ENCODE data around the gene PARD6B.
"Not testable (repeated sequence)": the region's sequence is repeated elsewhere in the genome, so short reads cannot be mapped to it uniquely, and the experiment has no call there.

Gene PARD6B

DNA sequence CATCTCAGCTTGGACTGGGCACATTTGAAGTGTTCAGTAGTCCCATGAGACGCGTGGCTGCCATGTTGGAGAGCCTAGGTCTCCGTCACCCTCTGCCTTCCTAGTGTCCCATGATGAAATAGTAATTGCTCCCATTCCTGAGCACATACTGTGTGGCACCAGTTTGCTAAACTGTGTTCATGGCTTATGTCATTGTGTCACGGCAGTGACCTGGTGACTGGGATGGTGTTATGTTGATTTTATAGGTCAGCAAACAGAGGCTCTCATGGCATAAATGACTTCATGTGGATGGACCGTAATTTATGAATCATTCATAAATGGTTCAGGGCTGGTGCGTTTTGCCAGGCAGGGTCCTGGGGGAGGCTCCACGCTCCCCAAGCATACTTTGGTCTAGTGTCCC, 67.3 kb downstream of the PARD6B start:
- H3K4me3 ChIP-seq (ENCODE audit: insufficient read depth, low read depth, low read length, poor library complexity, severe bottlenecking) = no peak overlapping the region
- H3K27ac ChIP-seq (ENCODE audit: insufficient read depth, low read length, poor library complexity, severe bottlenecking) = no peak overlapping the region
- H3K36me3 ChIP-seq (ENCODE audit: control insufficient read depth, insufficient read depth, low read length) = no peaks in the 10 kb centered on the region
- H3K27me3 ChIP-seq (replicated peaks; ENCODE audit: control insufficient read depth, insufficient read depth, low read length, poor library complexity, severe bottlenecking) = no peaks in the 10 kb centered on the region
- DNase-seq = no peak
- peaks cover 15% of the 10 kb centered on the region for H3K4me1 ChIP-seq (ENCODE audit: control insufficient read depth, insufficient read depth, low read length, poor library complexity, severe bottlenecking)
- H3K9me3 ChIP-seq (ENCODE audit: control insufficient read depth, low read length) = no peaks in the 10 kb centered on the region

DNA sequence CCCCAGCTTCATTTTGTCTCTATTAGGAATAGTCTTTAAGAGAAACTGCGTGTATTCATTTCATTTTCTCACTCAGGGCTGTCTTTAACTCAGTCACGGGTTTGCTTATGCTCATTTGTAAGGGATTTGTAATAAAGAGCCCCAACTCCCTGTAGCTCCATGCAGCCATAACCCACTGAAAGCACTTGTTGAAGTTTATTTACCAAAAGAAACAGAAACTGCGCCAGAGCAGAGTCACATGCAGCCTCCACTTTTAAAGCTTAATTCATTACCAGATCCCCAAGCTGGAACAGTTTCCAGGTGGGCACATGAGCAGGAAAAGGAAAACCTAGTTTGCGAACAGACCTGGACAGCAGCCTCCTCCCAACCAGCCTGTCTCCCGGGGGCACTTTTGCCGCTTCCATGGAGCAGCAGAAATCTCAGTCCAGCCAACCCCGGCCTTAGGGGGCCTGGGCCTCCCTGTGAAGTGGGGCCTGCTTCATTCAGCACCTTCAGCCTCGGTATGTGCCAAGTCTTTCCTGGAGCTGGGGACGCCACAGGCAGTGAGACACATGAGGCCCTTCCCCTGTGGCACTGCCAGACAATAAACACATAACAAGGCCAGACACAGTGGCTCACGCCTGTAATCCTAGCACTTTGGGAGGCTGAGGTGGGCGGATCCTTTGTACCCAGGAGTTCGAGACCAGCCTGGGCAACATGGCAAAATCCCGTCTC, 68.0 kb downstream of the PARD6B start:
- no peak for DNase-seq
- peaks cover 12% of the 10 kb centered on the region for H3K4me1 ChIP-seq (ENCODE audit: control insufficient read depth, insufficient read depth, low read length, poor library complexity, severe bottlenecking)
- no peaks in the 10 kb centered on the region for H3K36me3 ChIP-seq (ENCODE audit: control insufficient read depth, insufficient read depth, low read length)
- H3K9me3 ChIP-seq (ENCODE audit: control insufficient read depth, low read length) = no peaks in the 10 kb centered on the region
- no peak overlapping the region for H3K27ac ChIP-seq (ENCODE audit: insufficient read depth, low read length, poor library complexity, severe bottlenecking)
- H3K27me3 ChIP-seq (replicated peaks; ENCODE audit: control insufficient read depth, insufficient read depth, low read length, poor library complexity, severe bottlenecking) = no peaks in the 10 kb centered on the region
- H3K4me3 ChIP-seq (ENCODE audit: insufficient read depth, low read depth, low read length, poor library complexity, severe bottlenecking) = no peak overlapping the region

DNA sequence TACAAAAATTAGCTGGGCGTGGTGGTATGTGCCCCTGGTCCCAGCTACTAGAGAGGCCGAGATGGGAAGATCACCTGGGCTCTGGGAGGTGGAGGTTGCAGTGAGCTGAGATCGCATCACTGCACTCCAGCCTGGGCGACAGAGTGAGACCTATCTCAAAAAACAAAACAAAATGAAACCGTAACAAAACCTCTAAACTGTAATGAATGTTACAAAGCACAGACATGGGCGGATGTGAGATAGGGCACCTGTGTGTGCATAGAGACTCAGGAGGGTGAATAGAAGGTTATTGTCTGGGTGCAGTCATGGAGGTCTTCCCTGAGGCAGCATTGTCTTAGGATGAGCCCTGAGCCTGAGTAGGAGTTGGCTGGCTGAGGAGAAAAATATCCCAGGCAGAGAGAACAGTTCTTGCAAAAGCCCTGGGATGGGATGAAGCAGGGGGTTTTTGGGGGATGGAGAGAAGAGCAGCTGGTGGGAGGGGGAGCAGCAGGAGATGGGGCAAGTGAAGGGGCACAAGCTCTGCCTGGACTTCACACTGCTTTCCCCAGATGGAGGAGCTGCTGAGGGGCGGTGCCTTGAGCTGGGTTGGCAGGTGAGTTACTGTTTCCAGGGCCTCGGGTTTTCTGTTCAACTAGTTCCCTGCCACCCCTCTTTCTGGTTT, 68.6 kb downstream of the PARD6B start:
- H3K27ac ChIP-seq (ENCODE audit: insufficient read depth, low read length, poor library complexity, severe bottlenecking) = no peak overlapping the region
- H3K36me3 ChIP-seq (ENCODE audit: control insufficient read depth, insufficient read depth, low read length) = no peaks in the 10 kb centered on the region
- H3K9me3 ChIP-seq (ENCODE audit: control insufficient read depth, low read length) = no peaks in the 10 kb centered on the region
- peaks cover 15% of the 10 kb centered on the region for H3K4me1 ChIP-seq (ENCODE audit: control insufficient read depth, insufficient read depth, low read length, poor library complexity, severe bottlenecking)
- no peak overlapping the region for H3K4me3 ChIP-seq (ENCODE audit: insufficient read depth, low read depth, low read length, poor library complexity, severe bottlenecking)
- no peaks in the 10 kb centered on the region for H3K27me3 ChIP-seq (replicated peaks; ENCODE audit: control insufficient read depth, insufficient read depth, low read length, poor library complexity, severe bottlenecking)
- no peak for DNase-seq

DNA sequence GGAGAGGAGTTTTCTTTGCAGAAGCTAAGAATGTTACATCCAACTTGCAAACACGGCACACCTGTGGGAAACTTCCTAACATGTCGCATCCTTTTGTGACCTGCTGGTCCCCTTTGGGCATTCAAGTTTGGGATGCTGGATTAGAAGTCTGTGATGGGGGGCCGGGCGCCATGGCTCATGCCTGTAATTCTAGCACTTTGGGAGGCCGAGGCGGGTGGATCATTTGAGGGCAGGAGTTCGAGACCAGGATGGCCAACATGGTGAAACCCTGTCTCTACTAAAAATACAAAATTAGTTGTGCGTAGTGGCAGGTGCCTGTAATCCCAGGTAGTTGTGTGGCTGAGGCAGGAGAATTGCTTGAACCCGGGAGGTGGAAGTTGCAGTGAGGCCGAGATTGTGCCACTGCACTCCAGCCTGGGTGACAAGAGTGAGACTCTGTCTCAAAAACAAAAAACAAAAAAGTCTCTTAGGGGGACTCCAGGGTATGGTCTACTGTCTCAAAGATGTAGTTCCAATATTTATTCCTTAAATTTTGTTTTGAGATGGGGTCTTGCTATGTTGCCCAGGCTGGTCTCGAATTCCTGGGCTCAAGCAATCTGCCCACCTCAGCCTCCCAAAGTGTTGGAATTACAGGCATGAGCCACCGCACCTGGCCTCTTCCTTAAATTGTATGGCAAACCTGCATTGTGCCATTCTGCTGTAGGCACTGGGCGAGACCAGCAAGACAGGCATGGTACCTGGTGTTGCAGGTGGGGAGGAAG, 69.8 kb downstream of the PARD6B start:
- not testable (repeated sequence) for DNase-seq; H3K27ac ChIP-seq (ENCODE audit: insufficient read depth, low read length, poor library complexity, severe bottlenecking); H3K4me3 ChIP-seq (ENCODE audit: insufficient read depth, low read depth, low read length, poor library complexity, severe bottlenecking); H3K36me3 ChIP-seq (ENCODE audit: control insufficient read depth, insufficient read depth, low read length); H3K9me3 ChIP-seq (ENCODE audit: control insufficient read depth, low read length); H3K27me3 ChIP-seq (replicated peaks; ENCODE audit: control insufficient read depth, insufficient read depth, low read length, poor library complexity, severe bottlenecking)
- H3K4me1 ChIP-seq (ENCODE audit: control insufficient read depth, insufficient read depth, low read length, poor library complexity, severe bottlenecking) = peaks cover 12% of the 10 kb centered on the region

DNA sequence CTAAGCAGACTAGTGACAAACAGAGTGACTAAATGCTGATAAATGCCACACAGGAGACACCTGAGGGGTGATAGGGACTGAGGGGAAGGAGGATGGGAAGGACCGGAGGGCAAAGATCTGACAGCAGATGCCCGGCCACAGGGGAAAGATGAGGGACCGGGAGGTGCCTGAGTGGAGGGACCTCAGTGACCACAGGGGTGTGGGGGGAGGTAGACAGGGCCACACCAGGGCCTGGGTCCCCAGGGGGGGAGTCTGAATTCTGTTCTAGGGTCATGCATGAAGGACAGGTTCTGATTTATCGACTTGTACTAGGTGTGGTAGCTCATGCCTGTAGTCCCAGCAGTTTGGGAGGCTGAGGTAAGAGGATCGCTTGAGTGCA, 70.4 kb downstream of the PARD6B start:
- no peak for DNase-seq
- no peak overlapping the region for H3K27ac ChIP-seq (ENCODE audit: insufficient read depth, low read length, poor library complexity, severe bottlenecking)

DNA sequence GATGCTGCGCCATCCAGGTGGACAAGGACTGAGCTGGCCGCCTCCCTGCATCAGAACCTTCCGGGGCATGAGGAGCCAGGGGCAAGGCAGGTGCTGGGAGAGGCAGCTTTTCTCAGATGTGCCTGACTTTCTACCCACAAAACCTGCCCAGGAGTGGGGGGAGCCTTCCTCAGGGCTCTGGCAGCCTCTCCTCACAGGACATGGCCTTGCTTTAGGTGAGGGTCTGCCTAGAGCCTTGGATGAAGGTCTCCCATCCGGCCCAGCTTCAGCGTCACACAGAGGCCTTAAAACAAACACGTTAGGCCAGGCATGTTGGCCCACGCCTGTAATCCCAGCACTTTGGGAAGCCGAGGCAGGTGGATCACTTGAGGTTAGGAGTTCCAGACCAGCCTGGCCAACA, 70.9 kb downstream of the PARD6B start:
- DNase-seq = no peak
- Histone ChIP-seq H3K4me1 (ENCODE audit: control insufficient read depth, insufficient read depth, low read length, poor library complexity, severe bottlenecking) (peaks cover 12% of the 10 kb centered on the region), H3K27me3 (replicated peaks; ENCODE audit: control insufficient read depth, insufficient read depth, low read length, poor library complexity, severe bottlenecking) (no peaks in the 10 kb centered on the region), H3K27ac (ENCODE audit: insufficient read depth, low read length, poor library complexity, severe bottlenecking) (no peak overlapping the region), H3K9me3 (ENCODE audit: control insufficient read depth, low read length) (no peaks in the 10 kb centered on the region), H3K4me3 (ENCODE audit: insufficient read depth, low read depth, low read length, poor library complexity, severe bottlenecking) (no peak overlapping the region), H3K36me3 (ENCODE audit: control insufficient read depth, insufficient read depth, low read length) (no peaks in the 10 kb centered on the region)

More for the DNA sequence above, 70.4 kb downstream of the PARD6B start:
- Histone ChIP-seq H3K36me3 (ENCODE audit: control insufficient read depth, insufficient read depth, low read length) (no peaks in the 10 kb centered on the region), H3K4me3 (ENCODE audit: insufficient read depth, low read depth, low read length, poor library complexity, severe bottlenecking) (no peak overlapping the region), H3K4me1 (ENCODE audit: control insufficient read depth, insufficient read depth, low read length, poor library complexity, severe bottlenecking) (peaks cover 12% of the 10 kb centered on the region), H3K27me3 (replicated peaks; ENCODE audit: control insufficient read depth, insufficient read depth, low read length, poor library complexity, severe bottlenecking) (no peaks in the 10 kb centered on the region), H3K9me3 (ENCODE audit: control insufficient read depth, low read length) (no peaks in the 10 kb centered on the region)

DNA sequence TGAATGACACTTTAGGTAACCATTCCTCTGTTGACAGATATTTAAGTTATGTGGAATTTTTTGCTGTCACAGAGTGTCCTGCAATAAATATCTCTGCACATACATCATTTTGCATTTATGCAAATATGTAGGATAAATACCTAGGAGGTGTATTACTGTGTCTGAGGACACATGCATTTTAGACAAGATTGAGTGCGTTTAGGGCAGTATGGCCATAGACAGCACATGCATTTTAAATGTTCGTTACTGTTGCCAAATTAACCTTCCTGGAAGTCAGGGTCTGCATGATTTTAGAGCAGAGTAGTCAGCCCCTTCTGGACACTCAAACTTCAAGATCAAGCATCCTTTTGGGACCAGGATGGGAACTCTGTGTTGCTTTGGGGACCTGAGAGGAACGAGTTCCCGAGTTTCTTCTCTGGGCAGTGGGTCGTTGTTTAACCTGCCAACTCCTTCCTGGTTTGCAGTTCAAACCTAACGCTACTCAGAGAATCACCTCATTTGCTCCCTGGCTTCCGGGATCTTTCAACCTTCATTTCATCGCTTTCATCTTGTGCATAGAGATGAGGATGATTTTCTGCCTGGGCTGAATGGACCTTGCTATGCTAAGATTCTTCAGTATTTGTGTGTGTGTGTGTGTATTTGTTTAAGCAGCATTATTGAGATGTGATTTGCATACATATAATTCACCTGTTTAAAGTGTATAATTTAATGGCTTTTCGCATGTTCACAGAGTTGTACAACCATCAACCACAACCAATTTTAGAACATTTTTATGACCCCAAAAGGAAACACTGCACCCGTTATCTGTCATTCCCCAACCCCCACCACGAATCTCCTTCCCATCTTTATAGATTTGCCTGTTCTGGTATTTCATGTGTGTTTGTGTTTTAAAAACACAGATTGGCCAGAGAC, 73.3 kb downstream of the PARD6B start:
- H3K27me3 ChIP-seq (replicated peaks; ENCODE audit: control insufficient read depth, insufficient read depth, low read length, poor library complexity, severe bottlenecking) = no peaks in the 10 kb centered on the region
- no peak overlapping the region for H3K4me3 ChIP-seq (ENCODE audit: insufficient read depth, low read depth, low read length, poor library complexity, severe bottlenecking)
- H3K4me1 ChIP-seq (ENCODE audit: control insufficient read depth, insufficient read depth, low read length, poor library complexity, severe bottlenecking) = peaks cover 12% of the 10 kb centered on the region
- H3K9me3 ChIP-seq (ENCODE audit: control insufficient read depth, low read length) = no peaks in the 10 kb centered on the region
- no peaks in the 10 kb centered on the region for H3K36me3 ChIP-seq (ENCODE audit: control insufficient read depth, insufficient read depth, low read length)
- H3K27ac ChIP-seq (ENCODE audit: insufficient read depth, low read length, poor library complexity, severe bottlenecking) = peak overlapping the region; percentile 42
- DNase-seq = peak in 1 of 3 donors; percentile 1

DNA sequence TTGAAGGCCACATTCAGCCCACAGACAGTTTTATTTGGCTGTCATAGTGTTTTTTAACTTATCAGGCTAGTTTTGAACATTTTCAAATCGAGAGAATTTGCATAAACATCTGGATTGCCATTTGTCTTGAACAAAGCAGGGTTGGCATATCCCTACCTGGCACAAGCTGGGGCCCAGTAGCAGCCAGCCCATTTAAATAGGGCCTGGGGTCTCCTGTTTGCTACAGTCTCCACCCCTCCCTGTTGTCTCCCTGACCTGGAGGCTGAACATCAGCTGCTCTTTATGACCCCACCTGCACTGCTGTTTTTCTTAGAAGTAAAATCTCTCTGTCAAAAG, 73.9 kb downstream of the PARD6B start:
- H3K4me3 ChIP-seq (ENCODE audit: insufficient read depth, low read depth, low read length, poor library complexity, severe bottlenecking) = no peak overlapping the region
- H3K36me3 ChIP-seq (ENCODE audit: control insufficient read depth, insufficient read depth, low read length) = no peaks in the 10 kb centered on the region
- no peaks in the 10 kb centered on the region for H3K9me3 ChIP-seq (ENCODE audit: control insufficient read depth, low read length)
- peaks cover 12% of the 10 kb centered on the region for H3K4me1 ChIP-seq (ENCODE audit: control insufficient read depth, insufficient read depth, low read length, poor library complexity, severe bottlenecking)
- no peaks in the 10 kb centered on the region for H3K27me3 ChIP-seq (replicated peaks; ENCODE audit: control insufficient read depth, insufficient read depth, low read length, poor library complexity, severe bottlenecking)
- peak overlapping the region; percentile 42 for H3K27ac ChIP-seq (ENCODE audit: insufficient read depth, low read length, poor library complexity, severe bottlenecking)
- no peak for DNase-seq

DNA sequence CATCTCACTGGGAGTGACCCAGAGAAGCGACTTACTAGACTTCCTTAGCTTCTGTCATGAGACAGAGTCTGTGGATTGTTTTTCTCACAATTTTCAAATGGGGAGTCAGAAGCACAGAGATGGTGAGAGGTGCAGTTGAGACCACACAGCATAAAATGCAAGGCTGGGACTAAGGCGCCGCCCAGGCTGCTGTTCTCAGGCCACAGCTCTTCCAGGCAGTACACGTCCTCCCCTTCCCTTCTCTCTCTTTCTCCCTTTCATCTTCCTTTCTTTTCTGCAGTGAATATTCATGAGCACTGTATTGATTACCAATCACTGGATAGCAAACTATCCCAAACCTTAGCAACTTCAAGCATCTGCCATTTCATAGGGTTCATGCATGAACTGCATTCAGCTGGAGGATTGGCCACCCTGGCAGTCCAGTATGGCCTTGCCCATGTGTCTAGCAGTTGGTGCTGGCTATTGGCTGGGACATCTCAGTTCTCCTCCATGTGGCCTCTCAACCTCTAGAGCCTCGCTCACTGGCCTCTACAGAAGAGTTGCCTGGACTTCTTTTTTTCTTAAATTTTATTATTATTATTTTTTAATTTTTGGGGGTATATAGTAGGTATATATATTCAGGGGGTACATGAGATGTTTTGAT, 74.9 kb downstream of the PARD6B start:
- no peak overlapping the region for H3K27ac ChIP-seq (ENCODE audit: insufficient read depth, low read length, poor library complexity, severe bottlenecking)

More for the DNA sequence above, 74.9 kb downstream of the PARD6B start:
- no peak for DNase-seq
- Histone ChIP-seq H3K27me3 (replicated peaks; ENCODE audit: control insufficient read depth, insufficient read depth, low read length, poor library complexity, severe bottlenecking) (no peaks in the 10 kb centered on the region), H3K4me3 (ENCODE audit: insufficient read depth, low read depth, low read length, poor library complexity, severe bottlenecking) (no peak overlapping the region), H3K9me3 (ENCODE audit: control insufficient read depth, low read length) (no peaks in the 10 kb centered on the region), H3K4me1 (ENCODE audit: control insufficient read depth, insufficient read depth, low read length, poor library complexity, severe bottlenecking) (peaks cover 12% of the 10 kb centered on the region), H3K36me3 (ENCODE audit: control insufficient read depth, insufficient read depth, low read length) (no peaks in the 10 kb centered on the region)
